NCI-H1436 treated with DMSO at 0.1 percent for 48 hours (cell line): ENCODE results near the gene TRRAP.

Experiments used
- DNase-seq: peaks from one replicate; lab custom pipeline; 2025; lab: John Stamatoyannopoulos, UW

Gene TRRAP

GRCh38 chr7:98949336-98950044 lies 71.2 kb downstream of the TRRAP start:
- no peak for DNase-seq

GRCh38 chr7:98955992-98956391 lies 77.7 kb downstream of the TRRAP start:
- DNase-seq, result no peak

GRCh38 chr7:98956469-98956868 lies 78.1 kb downstream of the TRRAP start:
- no peak for DNase-seq

- no peak for DNase-seq
Measured at GRCh38 chr7:98956937-98957336, 78.6 kb downstream of the TRRAP start.

GRCh38 chr7:98957766-98958165 lies 79.4 kb downstream of the TRRAP start:
- no peak for DNase-seq

GRCh38 chr7:98958968-98959367 lies 80.6 kb downstream of the TRRAP start:
- no peak for DNase-seq

- DNase-seq, result no peak
Measured at GRCh38 chr7:98963305-98963704, 85.0 kb downstream of the TRRAP start.

- DNase-seq, result no peak
Measured at GRCh38 chr7:98964596-98964995, 86.3 kb downstream of the TRRAP start.

GRCh38 chr7:98968621-98969020 lies 90.3 kb downstream of the TRRAP start:
- no peak for DNase-seq

GRCh38 chr7:98969386-98969785 lies 91.1 kb downstream of the TRRAP start:
- DNase-seq, result no peak

GRCh38 chr7:98970016-98970615 lies 91.8 kb downstream of the TRRAP start:
- DNase-seq, result no peak

GRCh38 chr7:98970805-98971204 lies 92.5 kb downstream of the TRRAP start:
- no peak for DNase-seq

- DNase-seq, result no peak
Measured at GRCh38 chr7:98974205-98974604, 95.9 kb downstream of the TRRAP start.

- no peak for DNase-seq
Measured at GRCh38 chr7:98974906-98975816, 96.8 kb downstream of the TRRAP start.

GRCh38 chr7:98976396-98977185 lies 98.3 kb downstream of the TRRAP start:
- DNase-seq, result no peak

- no peak for DNase-seq
Measured at GRCh38 chr7:98978672-98979071, 100.3 kb downstream of the TRRAP start.

- DNase-seq, result no peak
Measured at GRCh38 chr7:98981701-98982100, 103.4 kb downstream of the TRRAP start.

GRCh38 chr7:98982686-98983085 lies 104.4 kb downstream of the TRRAP start:
- no peak for DNase-seq

- DNase-seq, result no peak
Measured at GRCh38 chr7:98984126-98984525, 105.8 kb downstream of the TRRAP start.

GRCh38 chr7:98985406-98985805 lies 107.1 kb downstream of the TRRAP start:
- no peak for DNase-seq

- no peak for DNase-seq
Measured at GRCh38 chr7:98985945-98986344, 107.6 kb downstream of the TRRAP start.

GRCh38 chr7:98988641-98989040 lies 110.3 kb downstream of the TRRAP start:
- DNase-seq, result no peak
